GM21367 (cell line): Measurements from ENCODE around the gene PNPLA8.
A peak's percentile ranks its signal among the peaks of the same experiment; 100 is the strongest.
"Not testable (repeated sequence)": the region's sequence is repeated elsewhere in the genome, so short reads cannot be mapped to it uniquely, and the experiment has no call there.

Experiments
- ATAC-seq: cut with Tn5 transposase; IDR thresholded peaks from one replicate; pipeline ENCODE4 v1.9.1; 2021; ENCODE audit not compliant: unreplicated experiment

PNPLA8 gene

GRCh38 chr7:108480311-108480710 lies 45.6 kb downstream of the PNPLA8 start:
- no peak for ATAC-seq

GRCh38 chr7:108479751-108480150 lies 46.2 kb downstream of the PNPLA8 start:
- no peak for ATAC-seq

GRCh38 chr7:108479118-108479517 lies 46.8 kb downstream of the PNPLA8 start:
- no peak for ATAC-seq

- no peak for ATAC-seq
These were observed 57.7 kb downstream of the PNPLA8 start for GRCh38 chr7:108468246-108468645.

GRCh38 chr7:108467391-108467790 lies 58.5 kb downstream of the PNPLA8 start:
- no peak for ATAC-seq

- ATAC-seq: not testable (repeated sequence)
These were observed 59.6 kb downstream of the PNPLA8 start for GRCh38 chr7:108466322-108466721.

GRCh38 chr7:108464743-108465142 lies 61.2 kb downstream of the PNPLA8 start:
- ATAC-seq: no peak

GRCh38 chr7:108463613-108464012 lies 62.3 kb downstream of the PNPLA8 start:
- ATAC-seq: no peak

GRCh38 chr7:108461840-108462239 lies 64.1 kb downstream of the PNPLA8 start:
- ATAC-seq: no peak

GRCh38 chr7:108460964-108461363 lies 65.0 kb downstream of the PNPLA8 start:
- ATAC-seq: no peak

GRCh38 chr7:108459922-108460551 lies 65.9 kb downstream of the PNPLA8 start:
- ATAC-seq: no peak

- no peak for ATAC-seq
These were observed 68.1 kb downstream of the PNPLA8 start for GRCh38 chr7:108457871-108458270.

GRCh38 chr7:108456845-108457540 lies 68.9 kb downstream of the PNPLA8 start:
- ATAC-seq: no peak

GRCh38 chr7:108455998-108456677 lies 69.8 kb downstream of the PNPLA8 start, which contains the start of gene NRCAM:
Gene NRCAM, minus strand, starts transcription at chr7:108456436. Its CDS starts 216,372 bp downstream, at chr7:108240064.
- ATAC-seq: no peak

GRCh38 chr7:108455551-108455997 lies 70.4 kb downstream of the PNPLA8 start:
- no peak for ATAC-seq

- ATAC-seq: no peak
These were observed 71.0 kb downstream of the PNPLA8 start for GRCh38 chr7:108454674-108455550.

- no peak for ATAC-seq
These were observed 71.6 kb downstream of the PNPLA8 start for GRCh38 chr7:108454317-108454673.

- no peak for ATAC-seq
These were observed 72.6 kb downstream of the PNPLA8 start for GRCh38 chr7:108453320-108453719.

- peak; percentile 63 for ATAC-seq
These were observed 73.2 kb downstream of the PNPLA8 start for GRCh38 chr7:108452707-108453106.

GRCh38 chr7:108451296-108451848 lies 74.6 kb downstream of the PNPLA8 start:
- ATAC-seq: no peak

- no peak for ATAC-seq
These were observed 75.8 kb downstream of the PNPLA8 start for GRCh38 chr7:108450160-108450559.
